ENCODE measurements around the gene FCHSD2.
"Not testable (repeated sequence)": the region's sequence is repeated elsewhere in the genome, so short reads cannot be mapped to it uniquely, and the experiment has no call there.

GRCh38 chr11:72909558-72910388 is 232.3 kb downstream of the FCHSD2 start:
- not testable (repeated sequence) for TF ChIP-seq POLR2AphosphoS5, CTCF (IDR thresholded peaks at IDR 0.05)

Data from gastroesophageal sphincter (tissue), 3 donors.